HepG2 (cell line): ENCODE data around the gene KDM8. TPM values are rescaled to one million over a fixed set of nuclear protein-coding genes. Genes with fewer than 3 reads are reported as not detected.

ENCODE experiments used
- ATM ChIP-seq: fragments of 450-650 bp; IDR thresholded peaks from 2 replicates; pipeline ENCODE4 v1.7.1; 2017; ENCODE audit warnings: mild to moderate bottlenecking, borderline replicate concordance
- FOSL1 ChIP-seq: sonication (generic); formaldehyde crosslinking; IDR thresholded peaks from 2 replicates; pipeline ENCODE4 v1.9.0; 2021; ENCODE audit warnings: missing genetic modification reagents, borderline replicate concordance
- HMG20B ChIP-seq: conservative IDR thresholded peaks from 2 replicates; pipeline ENCODE4 v1.6.1; 2016; ENCODE audit warnings: missing genetic modification reagents, missing compliant biosample characterization
- KLF6 ChIP-seq: IDR thresholded peaks from 2 replicates; pipeline ENCODE4 v1.8.0; 2016; ENCODE audit warnings: missing biosample characterization, missing genetic modification reagents
- MATR3 ChIP-seq: sonication (generic); formaldehyde crosslinking; IDR thresholded peaks from 2 replicates; pipeline ENCODE4 v1.4.0; 2020; ENCODE audit warnings: missing genetic modification reagents
- SIN3B ChIP-seq: fragments of 150-350 bp; IDR thresholded peaks from 2 replicates; pipeline ENCODE4 v1.6.1; 2014; ENCODE audit warnings: low read length
- SP1 ChIP-seq, 2 experiments: fragments of 450-650 bp in 1 of 2; sonication (generic) in 1 of 2; formaldehyde crosslinking in 1 of 2; IDR thresholded peaks; 2 replicates each; pipeline versions ENCODE4 v1.4.0 to v1.6.1; 2016 to 2020; ENCODE audit warnings: missing genetic modification reagents in 1 of 2
- SRY ChIP-seq: sonication (generic); formaldehyde crosslinking; IDR thresholded peaks from 2 replicates; pipeline ENCODE4 v1.8.0; 2022; ENCODE audit warnings: mild to moderate bottlenecking, missing genetic modification reagents
- SUZ12 ChIP-seq: fragments of 150-350 bp; IDR thresholded peaks from 2 replicates; pipeline ENCODE4 v1.6.1; 2014; ENCODE audit warnings: low read depth, low read length
- THAP11 ChIP-seq: IDR thresholded peaks from 2 replicates; pipeline ENCODE4 v1.6.1; 2016; ENCODE audit warnings: missing biosample characterization, missing genetic modification reagents
- U2AF1 ChIP-seq: fragments of 200-400 bp; formaldehyde crosslinking; optimal IDR thresholded peaks from 2 replicates; pipeline ENCODE3; 2017; ENCODE audit warnings: mild to moderate bottlenecking, low read depth, low read length
- ZKSCAN8 ChIP-seq: IDR thresholded peaks from 2 replicates; pipeline ENCODE4 v1.6.1; 2016; ENCODE audit warnings: borderline replicate concordance, missing genetic modification reagents, missing compliant biosample characterization
- ZNF589 ChIP-seq: sonication (generic); formaldehyde crosslinking; conservative IDR thresholded peaks from 2 replicates; pipeline ENCODE4 v1.8.0; 2022; ENCODE audit warnings: mild to moderate bottlenecking, moderate library complexity, missing genetic modification reagents
- ZNF629 ChIP-seq: sonication (generic); formaldehyde crosslinking; conservative IDR thresholded peaks from 2 replicates; pipeline ENCODE4 v1.5.0; 2020; ENCODE audit warnings: missing genetic modification reagents
- ZNF747 ChIP-seq: sonication (generic); formaldehyde crosslinking; IDR thresholded peaks from 2 replicates; pipeline ENCODE4 v1.8.1; 2023; ENCODE audit warnings: missing genetic modification reagents, mild to moderate bottlenecking, borderline replicate concordance
- ZNF749 ChIP-seq: sonication (generic); formaldehyde crosslinking; IDR thresholded peaks from 2 replicates; pipeline ENCODE4 v1.8.0; 2022; ENCODE audit warnings: mild to moderate bottlenecking, missing genetic modification reagents, moderate library complexity, borderline replicate concordance
- polyA plus RNA-seq, 8 experiments: library from polyadenylated mRNA; depleted of rRNA in 3 of 8; stranded (reverse) in 7 of 8; unstranded in 1 of 8; fragments of >200 nt; fragmentation: Illumina TruSeq in 4 of 8; extraction: Trizol in 4 of 8; gene quantifications; 2 replicates each; pipeline versions ENCODE4 v1.2.1 to v1.2.3, GENCODE V29; 2011 to 2016; ENCODE audit warnings: low read depth in 4 of 8, missing spikeins in 1 of 8, mixed read lengths in 1 of 8; ENCODE audit not compliant: insufficient read depth in 1 of 8
- total RNA-seq, 5 experiments: library from RNA; depleted of rRNA; stranded (reverse); fragments of >200 nt; fragmentation: Illumina TruSeq; extraction: Trizol; gene quantifications; 2 replicates each; pipeline ENCODE4 v1.2.3, GENCODE V29; 2016; ENCODE audit warnings: low read depth in 1 of 5
- TF ChIP-seq, protein P1 (sequence below): IDR thresholded peaks from 2 replicates; pipeline ENCODE4 v1.6.1; 2016; ENCODE audit warnings: missing biosample characterization, missing genetic modification reagents, low read depth
- TF ChIP-seq, protein P2 (sequence below): sonication (generic); formaldehyde crosslinking; IDR thresholded peaks from 2 replicates; pipeline ENCODE4 v1.4.0; 2020; ENCODE audit warnings: missing genetic modification reagents
- TF ChIP-seq, protein P3 (sequence below): sonication (generic); formaldehyde crosslinking; IDR thresholded peaks from 2 replicates; pipeline ENCODE4 v1.4.0; 2020; ENCODE audit warnings: missing genetic modification reagents

Gene KDM8
- total and polyA plus RNA-seq, 2 of the 13 experiments (the other 11 are each of a cell fraction or from before 2014, with no cell fraction given) = 3.3 to 8.6 TPM

DNA sequence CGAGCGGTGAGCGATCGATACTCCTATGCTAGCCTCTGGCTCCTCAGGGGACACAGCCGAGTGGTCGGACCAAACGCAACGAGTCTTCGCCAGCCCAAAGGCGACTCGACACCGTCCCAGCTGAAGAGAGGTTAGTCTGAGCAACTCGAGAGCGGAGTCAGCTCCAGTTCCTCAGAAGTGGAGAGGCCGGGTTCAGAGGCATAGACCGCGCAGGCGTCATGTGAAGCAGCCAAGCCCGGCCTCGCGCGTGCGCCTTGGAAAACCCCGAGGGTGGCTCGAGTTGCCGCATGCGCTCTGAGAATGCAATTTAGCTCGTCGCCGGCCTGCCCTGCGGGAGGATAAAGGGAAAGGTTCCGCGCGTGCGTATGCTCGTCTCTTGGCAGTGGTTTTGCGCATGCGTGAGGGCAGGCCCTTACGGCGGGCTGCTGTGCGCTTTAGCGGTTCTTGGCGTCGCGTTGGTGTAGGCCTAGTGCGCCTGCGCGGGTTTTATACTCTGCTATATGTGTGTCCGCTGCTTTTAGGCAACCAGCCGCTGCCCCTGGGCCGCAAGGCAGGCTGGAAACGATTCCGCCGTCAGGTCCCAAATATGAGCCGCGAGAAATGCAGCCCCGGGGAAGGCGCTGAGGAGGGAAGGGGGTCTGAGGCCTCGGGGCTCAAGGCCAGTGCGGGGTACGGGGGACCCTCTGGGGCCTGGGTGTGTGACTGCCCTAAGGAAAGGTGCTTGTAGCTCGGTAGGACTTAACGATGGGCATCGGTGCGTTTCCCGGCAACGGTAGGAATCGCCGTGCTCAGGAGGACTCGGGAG is at the start of gene KDM8 (continued):
- TF ChIP-seq, protein P1, sequence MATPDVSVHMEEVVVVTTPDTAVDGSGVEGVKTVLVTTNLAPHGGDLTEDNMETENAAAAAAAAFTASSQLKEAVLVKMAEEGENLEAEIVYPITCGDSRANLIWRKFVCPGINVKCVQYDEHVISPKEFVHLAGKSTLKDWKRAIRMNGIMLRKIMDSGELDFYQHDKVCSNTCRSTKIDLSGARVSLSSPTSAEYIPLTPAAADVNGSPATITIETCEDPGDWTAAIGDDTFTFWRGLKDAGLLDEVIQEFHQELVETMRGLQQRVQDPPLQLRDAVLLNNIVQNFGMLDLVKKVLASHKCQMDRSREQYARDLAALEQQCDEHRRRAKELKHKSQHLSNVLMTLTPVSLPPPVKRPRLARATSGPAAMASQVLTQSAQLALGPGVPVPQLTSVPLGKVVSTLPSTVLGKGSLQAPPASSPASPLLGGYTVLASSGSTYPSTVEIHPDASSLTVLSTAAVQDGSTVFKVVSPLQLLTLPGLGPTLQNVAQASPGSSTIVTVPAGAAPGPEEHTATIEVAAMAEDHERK = peak; percentile 95; the same call in 1 of the 2 replicates
- TF ChIP-seq SP1 (IDR thresholded peaks at IDR 0.05) (no peak), SP1 (CRISPR knock-in tag; IDR thresholded peaks at IDR 0.05) (no peak; the same call in 1 of the 2 replicates), SRY (CRISPR knock-in tag) (peak; percentile 68), ZKSCAN8 (CRISPR knock-in tag) (peak; percentile 75; the same call in 1 of the 2 replicates), HMG20B (CRISPR knock-in tag) (peak; percentile 79), SUZ12 (no peak), SIN3B (peak; percentile 14), U2AF1 (no peak), THAP11 (CRISPR knock-in tag) (peak; percentile 74; the same call in 1 of the 2 replicates), ZNF629 (no peak), ATM (no peak), FOSL1 (CRISPR knock-in tag) (no peak), ZNF747 (CRISPR knock-in tag) (peak; percentile 86; the same call in 1 of the 2 replicates), ZNF749 (peak; percentile 93), KLF6 (peak; percentile 91), ZNF589 (CRISPR knock-in tag) (no peak; the same call in 1 of the 2 replicates), MATR3 (no peak)
- TF ChIP-seq, protein P2, sequence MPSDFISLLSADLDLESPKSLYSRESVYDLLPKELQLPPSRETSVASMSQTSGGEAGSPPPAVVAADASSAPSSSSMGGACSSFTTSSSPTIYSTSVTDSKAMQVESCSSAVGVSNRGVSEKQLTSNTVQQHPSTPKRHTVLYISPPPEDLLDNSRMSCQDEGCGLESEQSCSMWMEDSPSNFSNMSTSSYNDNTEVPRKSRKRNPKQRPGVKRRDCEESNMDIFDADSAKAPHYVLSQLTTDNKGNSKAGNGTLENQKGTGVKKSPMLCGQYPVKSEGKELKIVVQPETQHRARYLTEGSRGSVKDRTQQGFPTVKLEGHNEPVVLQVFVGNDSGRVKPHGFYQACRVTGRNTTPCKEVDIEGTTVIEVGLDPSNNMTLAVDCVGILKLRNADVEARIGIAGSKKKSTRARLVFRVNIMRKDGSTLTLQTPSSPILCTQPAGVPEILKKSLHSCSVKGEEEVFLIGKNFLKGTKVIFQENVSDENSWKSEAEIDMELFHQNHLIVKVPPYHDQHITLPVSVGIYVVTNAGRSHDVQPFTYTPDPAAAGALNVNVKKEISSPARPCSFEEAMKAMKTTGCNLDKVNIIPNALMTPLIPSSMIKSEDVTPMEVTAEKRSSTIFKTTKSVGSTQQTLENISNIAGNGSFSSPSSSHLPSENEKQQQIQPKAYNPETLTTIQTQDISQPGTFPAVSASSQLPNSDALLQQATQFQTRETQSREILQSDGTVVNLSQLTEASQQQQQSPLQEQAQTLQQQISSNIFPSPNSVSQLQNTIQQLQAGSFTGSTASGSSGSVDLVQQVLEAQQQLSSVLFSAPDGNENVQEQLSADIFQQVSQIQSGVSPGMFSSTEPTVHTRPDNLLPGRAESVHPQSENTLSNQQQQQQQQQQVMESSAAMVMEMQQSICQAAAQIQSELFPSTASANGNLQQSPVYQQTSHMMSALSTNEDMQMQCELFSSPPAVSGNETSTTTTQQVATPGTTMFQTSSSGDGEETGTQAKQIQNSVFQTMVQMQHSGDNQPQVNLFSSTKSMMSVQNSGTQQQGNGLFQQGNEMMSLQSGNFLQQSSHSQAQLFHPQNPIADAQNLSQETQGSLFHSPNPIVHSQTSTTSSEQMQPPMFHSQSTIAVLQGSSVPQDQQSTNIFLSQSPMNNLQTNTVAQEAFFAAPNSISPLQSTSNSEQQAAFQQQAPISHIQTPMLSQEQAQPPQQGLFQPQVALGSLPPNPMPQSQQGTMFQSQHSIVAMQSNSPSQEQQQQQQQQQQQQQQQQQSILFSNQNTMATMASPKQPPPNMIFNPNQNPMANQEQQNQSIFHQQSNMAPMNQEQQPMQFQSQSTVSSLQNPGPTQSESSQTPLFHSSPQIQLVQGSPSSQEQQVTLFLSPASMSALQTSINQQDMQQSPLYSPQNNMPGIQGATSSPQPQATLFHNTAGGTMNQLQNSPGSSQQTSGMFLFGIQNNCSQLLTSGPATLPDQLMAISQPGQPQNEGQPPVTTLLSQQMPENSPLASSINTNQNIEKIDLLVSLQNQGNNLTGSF (CRISPR knock-in tag) = peak; percentile 90
- TF ChIP-seq, protein P3, sequence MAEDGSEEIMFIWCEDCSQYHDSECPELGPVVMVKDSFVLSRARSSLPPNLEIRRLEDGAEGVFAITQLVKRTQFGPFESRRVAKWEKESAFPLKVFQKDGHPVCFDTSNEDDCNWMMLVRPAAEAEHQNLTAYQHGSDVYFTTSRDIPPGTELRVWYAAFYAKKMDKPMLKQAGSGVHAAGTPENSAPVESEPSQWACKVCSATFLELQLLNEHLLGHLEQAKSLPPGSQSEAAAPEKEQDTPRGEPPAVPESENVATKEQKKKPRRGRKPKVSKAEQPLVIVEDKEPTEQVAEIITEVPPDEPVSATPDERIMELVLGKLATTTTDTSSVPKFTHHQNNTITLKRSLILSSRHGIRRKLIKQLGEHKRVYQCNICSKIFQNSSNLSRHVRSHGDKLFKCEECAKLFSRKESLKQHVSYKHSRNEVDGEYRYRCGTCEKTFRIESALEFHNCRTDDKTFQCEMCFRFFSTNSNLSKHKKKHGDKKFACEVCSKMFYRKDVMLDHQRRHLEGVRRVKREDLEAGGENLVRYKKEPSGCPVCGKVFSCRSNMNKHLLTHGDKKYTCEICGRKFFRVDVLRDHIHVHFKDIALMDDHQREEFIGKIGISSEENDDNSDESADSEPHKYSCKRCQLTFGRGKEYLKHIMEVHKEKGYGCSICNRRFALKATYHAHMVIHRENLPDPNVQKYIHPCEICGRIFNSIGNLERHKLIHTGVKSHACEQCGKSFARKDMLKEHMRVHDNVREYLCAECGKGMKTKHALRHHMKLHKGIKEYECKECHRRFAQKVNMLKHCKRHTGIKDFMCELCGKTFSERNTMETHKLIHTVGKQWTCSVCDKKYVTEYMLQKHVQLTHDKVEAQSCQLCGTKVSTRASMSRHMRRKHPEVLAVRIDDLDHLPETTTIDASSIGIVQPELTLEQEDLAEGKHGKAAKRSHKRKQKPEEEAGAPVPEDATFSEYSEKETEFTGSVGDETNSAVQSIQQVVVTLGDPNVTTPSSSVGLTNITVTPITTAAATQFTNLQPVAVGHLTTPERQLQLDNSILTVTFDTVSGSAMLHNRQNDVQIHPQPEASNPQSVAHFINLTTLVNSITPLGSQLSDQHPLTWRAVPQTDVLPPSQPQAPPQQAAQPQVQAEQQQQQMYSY = peak; percentile 46; the same call in 1 of the 2 replicates
